Measurements from ENCODE around the gene WDR72. TPM values are rescaled to one million over a fixed set of nuclear protein-coding genes. Genes with fewer than 3 reads are reported as not detected.

Gene WDR72
- total RNA-seq, 2 donors from 2014 or later: 5.4 to 9.2 TPM

DNA sequence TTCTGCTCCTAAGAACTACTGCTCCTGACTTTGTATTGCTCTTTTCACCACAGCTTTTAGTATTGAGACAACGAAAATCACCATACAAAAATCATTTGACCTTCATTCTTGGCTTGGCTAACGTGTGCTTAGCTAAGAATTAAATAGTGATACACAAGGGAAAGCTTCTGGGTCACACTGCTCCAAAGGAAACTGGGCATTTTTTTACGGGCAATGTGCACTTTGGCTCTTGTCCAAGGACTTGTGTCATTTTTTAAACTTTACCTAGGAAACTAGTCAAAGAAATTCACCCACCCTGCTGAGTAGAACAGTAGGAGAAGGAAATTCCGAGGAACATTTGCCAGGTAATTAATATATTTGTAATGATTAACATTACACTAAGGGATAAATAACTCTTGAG lies 19.8 kb downstream of the WDR72 start:
- intact Hi-C loops (cut with DNase I): no loop called here
- no peaks in the 10 kb centered on the region for H3K36me3 ChIP-seq (replicated peaks in 1 of 2; ENCODE audit: insufficient read depth in 1 of 2, low read depth in 2 of 2)
- no peak overlapping the region for H3K4me3 ChIP-seq
- DNase-seq (peak in 3 of 4 donors; percentile 9 to 24 (median 21)), ATAC-seq (peak; percentile 64)
- H3K9me3 ChIP-seq: no peaks in the 10 kb centered on the region
- H3K27ac ChIP-seq: peak overlapping the region in 1 of 4 donors; percentile 26
- H3K27me3 ChIP-seq: no peaks in the 10 kb centered on the region
- 4 to 16% methylated on average over 4 of the region's 4 CpGs for WGBS, 2 donors
- no peaks in the 10 kb centered on the region for H3K4me1 ChIP-seq
- TF ChIP-seq POLR2A (IDR thresholded peaks at IDR 0.05): no peak
- TF ChIP-seq, protein P1, sequence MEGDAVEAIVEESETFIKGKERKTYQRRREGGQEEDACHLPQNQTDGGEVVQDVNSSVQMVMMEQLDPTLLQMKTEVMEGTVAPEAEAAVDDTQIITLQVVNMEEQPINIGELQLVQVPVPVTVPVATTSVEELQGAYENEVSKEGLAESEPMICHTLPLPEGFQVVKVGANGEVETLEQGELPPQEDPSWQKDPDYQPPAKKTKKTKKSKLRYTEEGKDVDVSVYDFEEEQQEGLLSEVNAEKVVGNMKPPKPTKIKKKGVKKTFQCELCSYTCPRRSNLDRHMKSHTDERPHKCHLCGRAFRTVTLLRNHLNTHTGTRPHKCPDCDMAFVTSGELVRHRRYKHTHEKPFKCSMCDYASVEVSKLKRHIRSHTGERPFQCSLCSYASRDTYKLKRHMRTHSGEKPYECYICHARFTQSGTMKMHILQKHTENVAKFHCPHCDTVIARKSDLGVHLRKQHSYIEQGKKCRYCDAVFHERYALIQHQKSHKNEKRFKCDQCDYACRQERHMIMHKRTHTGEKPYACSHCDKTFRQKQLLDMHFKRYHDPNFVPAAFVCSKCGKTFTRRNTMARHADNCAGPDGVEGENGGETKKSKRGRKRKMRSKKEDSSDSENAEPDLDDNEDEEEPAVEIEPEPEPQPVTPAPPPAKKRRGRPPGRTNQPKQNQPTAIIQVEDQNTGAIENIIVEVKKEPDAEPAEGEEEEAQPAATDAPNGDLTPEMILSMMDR (IDR thresholded peaks at IDR 0.05): no peak

DNA sequence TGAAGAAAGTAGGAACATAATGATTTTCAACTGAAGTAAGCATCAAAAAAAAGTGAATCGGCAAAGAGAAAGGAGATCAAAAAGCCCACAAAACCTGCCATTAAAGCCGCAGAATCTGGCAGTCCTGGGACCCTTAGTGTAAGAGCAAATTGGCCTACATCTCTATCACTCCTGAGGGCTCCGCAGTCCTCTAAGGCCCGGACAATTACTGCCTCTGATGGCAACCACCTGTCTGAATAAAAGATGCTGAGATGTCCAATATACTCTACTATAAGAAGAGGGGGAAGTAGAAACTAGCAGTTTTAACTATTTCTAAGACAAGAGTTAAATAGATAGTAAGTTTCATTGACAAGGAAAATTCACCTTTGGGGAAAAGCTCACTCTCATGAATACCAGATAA lies 20.3 kb downstream of the WDR72 start:
- ATAC-seq (no peak), DNase-seq (no peak)
- TF ChIP-seq, protein P1 (IDR thresholded peaks at IDR 0.05): no peak
- TF ChIP-seq POLR2A (IDR thresholded peaks at IDR 0.05): no peak
- intact Hi-C loops (cut with DNase I): no loop called here
- H3K36me3 ChIP-seq (replicated peaks in 1 of 2; ENCODE audit: insufficient read depth in 1 of 2, low read depth in 2 of 2): no peaks in the 10 kb centered on the region
- 88 to 91% methylated on average over 4 of the region's 4 CpGs for whole genome bisulfite sequencing, 2 donors
- H3K9me3 ChIP-seq: no peaks in the 10 kb centered on the region
- peak overlapping the region in 2 of 4 donors; percentile 18 to 26 for H3K27ac ChIP-seq
- no peaks in the 10 kb centered on the region for H3K27me3 ChIP-seq
- H3K4me3 ChIP-seq: no peak overlapping the region
- no peaks in the 10 kb centered on the region for H3K4me1 ChIP-seq

DNA sequence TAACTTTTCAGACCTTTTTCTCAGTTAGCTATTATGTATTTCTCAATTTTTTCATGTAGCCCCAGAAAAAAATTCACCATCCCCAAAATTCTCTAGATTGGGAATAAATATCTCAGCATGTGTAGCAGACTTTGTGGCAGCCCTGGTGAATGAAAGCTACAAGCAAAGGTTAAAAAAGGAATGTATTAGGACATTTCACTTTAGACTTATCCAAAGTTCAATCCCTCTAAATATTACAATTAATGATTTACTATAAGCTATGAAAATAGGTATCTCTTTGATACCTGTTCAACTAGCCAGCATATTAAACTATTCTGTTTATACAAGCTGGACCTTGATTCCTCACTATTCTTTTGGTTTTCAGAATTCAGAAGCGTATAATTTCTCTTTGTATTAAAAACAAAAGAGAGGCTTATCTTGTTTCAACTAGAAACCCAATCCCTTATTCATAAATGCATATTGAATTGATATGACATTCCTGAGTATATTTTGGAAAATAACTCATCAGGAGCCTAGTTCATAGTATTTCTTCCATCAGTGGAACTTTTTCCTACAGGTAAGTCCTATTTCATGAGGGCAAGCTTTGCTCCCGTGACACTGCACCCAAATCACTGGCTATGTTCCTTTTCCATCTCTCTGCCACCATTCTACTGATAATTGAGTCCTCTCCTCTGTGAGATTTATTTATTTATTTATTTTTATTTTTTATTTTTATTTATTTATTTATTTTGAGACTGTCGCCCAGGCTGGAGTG lies 38.0 kb downstream of the WDR72 start:
- Histone ChIP-seq H3K9me3 (no peaks in the 10 kb centered on the region), H3K4me1 (no peaks in the 10 kb centered on the region), H3K27me3 (no peaks in the 10 kb centered on the region), H3K27ac (no peak overlapping the region), H3K36me3 (replicated peaks in 1 of 2; ENCODE audit: insufficient read depth in 1 of 2, low read depth in 2 of 2) (no peaks in the 10 kb centered on the region), H3K4me3 (no peak overlapping the region)
- intact Hi-C loops (cut with DNase I): no loop called here
- TF ChIP-seq POLR2A (IDR thresholded peaks at IDR 0.05): no peak
- TF ChIP-seq, protein P1 (IDR thresholded peaks at IDR 0.05): no peak
- DNase-seq (no peak), ATAC-seq (no peak)
- WGBS, 2 donors: 78% methylated on average over 3 of the region's 3 CpGs

DNA sequence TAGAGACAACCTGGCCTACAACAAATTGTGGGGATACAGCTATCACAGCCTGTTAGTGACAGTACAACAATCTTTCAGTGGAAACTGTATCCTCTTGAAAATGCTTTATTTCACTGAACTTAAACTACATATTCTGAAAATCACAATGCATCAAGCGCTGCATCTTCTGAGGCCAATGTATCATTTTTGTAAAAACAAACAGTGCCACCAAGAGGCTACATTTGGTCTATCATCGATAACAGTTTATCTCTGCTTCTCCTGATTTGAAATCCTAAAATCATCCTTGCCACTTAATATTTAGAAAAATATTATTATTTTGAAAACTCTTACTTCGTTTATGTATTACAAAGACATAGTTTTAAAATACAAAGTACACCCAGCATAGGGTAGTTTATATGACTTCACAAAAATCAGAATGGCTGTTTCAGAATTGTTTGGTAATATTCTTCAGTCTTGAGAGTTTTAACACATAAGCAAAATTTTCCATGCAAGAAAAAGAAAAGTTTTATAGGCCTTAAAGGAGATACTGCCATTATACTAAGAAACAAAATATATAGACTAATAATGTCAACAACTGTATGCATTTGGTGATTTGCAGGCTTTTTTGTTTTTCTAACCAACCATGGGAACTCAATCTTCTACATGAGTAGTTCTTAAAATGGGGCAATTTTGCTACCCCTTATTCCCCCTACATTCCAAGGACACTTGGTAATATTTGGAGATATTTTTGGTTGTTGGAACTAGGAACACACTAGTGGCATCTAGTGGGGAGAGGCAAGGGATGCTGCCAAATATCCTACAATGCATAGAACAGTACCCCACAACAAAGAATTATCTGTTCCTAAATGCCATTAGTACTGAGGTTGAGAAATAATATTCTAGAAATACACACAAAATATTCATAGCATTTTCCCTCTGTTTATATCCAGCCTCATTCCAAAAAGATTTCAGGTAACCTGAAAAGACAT lies 42.3 kb downstream of the WDR72 start:
- no peaks in the 10 kb centered on the region for H3K27me3 ChIP-seq
- no peak for TF ChIP-seq POLR2A (IDR thresholded peaks at IDR 0.05)
- TF ChIP-seq, protein P1 (IDR thresholded peaks at IDR 0.05): peak in 6 of 7 experiments; percentile 8 to 40 (median 36)
- H3K4me3 ChIP-seq: no peak overlapping the region
- no peaks in the 10 kb centered on the region for H3K36me3 ChIP-seq (replicated peaks in 1 of 2; ENCODE audit: insufficient read depth in 1 of 2, low read depth in 2 of 2)
- no peaks in the 10 kb centered on the region for H3K4me1 ChIP-seq
- H3K9me3 ChIP-seq: no peaks in the 10 kb centered on the region
- intact Hi-C loops (cut with DNase I): no loop called here
- no peak for ATAC-seq
- no peak for DNase-seq
- 16 to 17% methylated on average over 3 of the region's 3 CpGs for WGBS, 2 donors
- no peak overlapping the region for H3K27ac ChIP-seq

Data from body of pancreas (tissue), 4 donors.